ENCODE data around the gene IL2.

DNA sequence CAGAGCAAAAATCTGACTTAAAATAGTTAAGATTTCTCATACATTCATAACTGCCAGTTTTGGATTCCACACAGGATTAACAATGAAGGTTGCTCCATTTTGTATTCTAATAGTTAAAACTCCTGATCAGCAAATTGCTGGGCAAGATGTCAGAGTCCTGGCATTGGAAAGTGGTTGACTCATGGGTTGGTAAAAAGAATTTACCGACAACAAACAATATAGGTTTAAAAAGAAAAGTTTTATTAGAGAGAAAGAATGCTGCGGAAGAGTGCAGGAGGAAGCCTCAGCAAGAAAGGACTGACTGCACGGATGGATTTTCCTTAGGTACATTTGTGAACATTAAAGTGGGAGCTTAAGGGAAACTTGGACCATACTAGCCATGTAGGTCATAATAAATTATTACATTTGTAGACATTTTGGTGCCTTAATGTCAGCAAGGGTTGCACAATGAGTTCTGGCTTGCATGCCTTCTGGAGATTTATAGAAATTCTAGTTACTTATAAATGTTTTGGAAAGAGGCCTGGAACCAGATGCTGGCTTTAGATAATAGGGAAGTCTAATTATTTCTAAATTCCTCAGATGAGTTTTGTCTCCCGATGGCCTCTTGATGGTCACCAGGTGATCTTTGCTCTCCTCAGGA, 25.4 kb upstream of the IL2 start:
- TF ChIP-seq GATA2 (IDR thresholded peaks at IDR 0.05; ENCODE audit: low read depth, low read length) (no peak), GATA3 (IDR thresholded peaks at IDR 0.05; ENCODE audit: low read depth, low read length) (no peak)
